ENCODE measurements around the gene B4GALT3. TPM values are rescaled to one million over a fixed set of nuclear protein-coding genes. Genes with fewer than 3 reads are reported as not detected.
A peak's percentile ranks its signal among the peaks of the same experiment; 100 is the strongest.

Gene B4GALT3
- polyA plus RNA-seq, 1 donor from 2014 or later: 43.7 TPM

DNA sequence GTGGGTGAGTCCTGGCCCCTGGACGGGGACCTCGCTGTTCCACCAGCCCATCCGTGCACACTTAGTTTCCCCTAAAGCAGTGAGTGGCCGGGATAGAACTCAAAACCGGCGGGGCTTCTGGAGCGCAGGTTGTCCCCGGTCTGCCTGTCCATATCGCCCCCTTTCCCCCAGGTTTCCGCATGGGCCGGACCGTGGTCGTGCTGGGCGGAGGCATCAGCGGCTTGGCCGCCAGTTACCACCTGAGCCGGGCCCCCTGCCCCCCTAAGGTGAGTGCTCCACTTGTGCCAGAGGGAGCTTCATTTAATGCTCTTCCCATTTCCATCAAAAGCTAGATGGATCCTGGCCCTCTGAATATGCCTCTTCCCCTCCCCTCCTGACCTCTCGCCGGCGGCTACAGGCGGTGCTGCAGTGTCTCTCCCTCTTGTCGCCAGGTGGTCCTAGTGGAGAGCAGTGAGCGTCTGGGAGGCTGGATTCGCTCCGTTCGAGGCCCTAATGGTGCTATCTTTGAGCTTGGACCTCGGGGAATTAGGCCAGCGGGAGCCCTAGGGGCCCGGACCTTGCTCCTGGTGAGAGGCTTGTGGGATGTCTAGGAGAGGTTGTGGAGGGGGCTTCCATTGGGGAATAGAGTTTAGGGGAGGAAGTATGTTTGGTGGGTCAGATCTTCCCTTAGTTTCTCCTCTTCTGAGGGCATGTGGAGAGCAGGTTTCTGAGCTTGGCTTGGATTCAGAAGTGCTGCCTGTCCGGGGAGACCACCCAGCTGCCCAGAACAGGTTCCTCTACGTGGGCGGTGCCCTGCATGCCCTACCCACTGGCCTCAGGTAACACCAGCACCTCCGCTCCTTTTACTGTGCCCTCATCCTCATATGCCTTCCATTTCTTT, 10.4 kb downstream of the B4GALT3 start:
- no peaks in the 10 kb centered on the region for H3K79me2 ChIP-seq (replicated peaks; ENCODE audit: insufficient read depth, low read length)
- TF ChIP-seq POLR2AphosphoS5 (IDR thresholded peaks at IDR 0.05) (no peak), RAD21 (conservative IDR thresholded peaks at IDR 0.05) (no peak), CTCF (IDR thresholded peaks at IDR 0.05; ENCODE audit: poor library complexity, severe bottlenecking) (no peak), EP300 (conservative IDR thresholded peaks at IDR 0.05; ENCODE audit: poor library complexity, severe bottlenecking) (no peak), EZH2 (IDR thresholded peaks at IDR 0.05; ENCODE audit: borderline replicate concordance, insufficient read depth, low read length, poor library complexity, severe bottlenecking) (no peak), TAF1 (IDR thresholded peaks at IDR 0.05; ENCODE audit: low read depth) (no peak), SMC3 (conservative IDR thresholded peaks at IDR 0.05; ENCODE audit: poor library complexity) (no peak), MXI1 (conservative IDR thresholded peaks at IDR 0.05; ENCODE audit: poor library complexity, severe bottlenecking) (no peak)
- TF ChIP-seq, protein P1, sequence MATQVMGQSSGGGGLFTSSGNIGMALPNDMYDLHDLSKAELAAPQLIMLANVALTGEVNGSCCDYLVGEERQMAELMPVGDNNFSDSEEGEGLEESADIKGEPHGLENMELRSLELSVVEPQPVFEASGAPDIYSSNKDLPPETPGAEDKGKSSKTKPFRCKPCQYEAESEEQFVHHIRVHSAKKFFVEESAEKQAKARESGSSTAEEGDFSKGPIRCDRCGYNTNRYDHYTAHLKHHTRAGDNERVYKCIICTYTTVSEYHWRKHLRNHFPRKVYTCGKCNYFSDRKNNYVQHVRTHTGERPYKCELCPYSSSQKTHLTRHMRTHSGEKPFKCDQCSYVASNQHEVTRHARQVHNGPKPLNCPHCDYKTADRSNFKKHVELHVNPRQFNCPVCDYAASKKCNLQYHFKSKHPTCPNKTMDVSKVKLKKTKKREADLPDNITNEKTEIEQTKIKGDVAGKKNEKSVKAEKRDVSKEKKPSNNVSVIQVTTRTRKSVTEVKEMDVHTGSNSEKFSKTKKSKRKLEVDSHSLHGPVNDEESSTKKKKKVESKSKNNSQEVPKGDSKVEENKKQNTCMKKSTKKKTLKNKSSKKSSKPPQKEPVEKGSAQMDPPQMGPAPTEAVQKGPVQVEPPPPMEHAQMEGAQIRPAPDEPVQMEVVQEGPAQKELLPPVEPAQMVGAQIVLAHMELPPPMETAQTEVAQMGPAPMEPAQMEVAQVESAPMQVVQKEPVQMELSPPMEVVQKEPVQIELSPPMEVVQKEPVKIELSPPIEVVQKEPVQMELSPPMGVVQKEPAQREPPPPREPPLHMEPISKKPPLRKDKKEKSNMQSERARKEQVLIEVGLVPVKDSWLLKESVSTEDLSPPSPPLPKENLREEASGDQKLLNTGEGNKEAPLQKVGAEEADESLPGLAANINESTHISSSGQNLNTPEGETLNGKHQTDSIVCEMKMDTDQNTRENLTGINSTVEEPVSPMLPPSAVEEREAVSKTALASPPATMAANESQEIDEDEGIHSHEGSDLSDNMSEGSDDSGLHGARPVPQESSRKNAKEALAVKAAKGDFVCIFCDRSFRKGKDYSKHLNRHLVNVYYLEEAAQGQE (IDR thresholded peaks at IDR 0.05; ENCODE audit: borderline replicate concordance): no peak

GRCh38 chr1:161165742-161166668, 11.3 kb downstream of the B4GALT3 start, which contains the start of gene PPOX:
TSS of gene PPOX (plus strand) at chr1:161166426. CDS start at chr1:161166848, 422 bp downstream.
- peak within 1 kb of the TSS; percentile 84 for H3K27ac ChIP-seq (ENCODE audit: low read length)
- no peaks in the 10 kb centered on the region for H3K79me2 ChIP-seq (replicated peaks; ENCODE audit: insufficient read depth, low read length)
- H3K9me2 ChIP-seq (ENCODE audit: insufficient read depth, low read length): no peaks in the 10 kb centered on the region
- H3K27me3 ChIP-seq (ENCODE audit: insufficient read depth, low read depth, low read length): no peaks in the 10 kb centered on the region
- TF ChIP-seq, protein P1 (IDR thresholded peaks at IDR 0.05; ENCODE audit: borderline replicate concordance): peak; percentile 58
- peak; percentile 46 for TF ChIP-seq RAD21 (conservative IDR thresholded peaks at IDR 0.05)
- peak; percentile 58 for TF ChIP-seq EP300 (conservative IDR thresholded peaks at IDR 0.05; ENCODE audit: poor library complexity, severe bottlenecking)
- peak; percentile 77 for TF ChIP-seq MXI1 (conservative IDR thresholded peaks at IDR 0.05; ENCODE audit: poor library complexity, severe bottlenecking)
- no peak for TF ChIP-seq TAF1 (IDR thresholded peaks at IDR 0.05; ENCODE audit: low read depth)
- TF ChIP-seq SMC3 (conservative IDR thresholded peaks at IDR 0.05; ENCODE audit: poor library complexity): peak; percentile 55
- TF ChIP-seq CTCF (IDR thresholded peaks at IDR 0.05; ENCODE audit: poor library complexity, severe bottlenecking): peak; percentile 70
- TF ChIP-seq POLR2AphosphoS5 (IDR thresholded peaks at IDR 0.05): peak; percentile 61
- TF ChIP-seq EZH2 (IDR thresholded peaks at IDR 0.05; ENCODE audit: borderline replicate concordance, insufficient read depth, low read length, poor library complexity, severe bottlenecking): no peak
- no peaks in the 10 kb centered on the region for H3F3A ChIP-seq (ENCODE audit: insufficient read depth, low read length, poor library complexity, severe bottlenecking)
- H3K4me3 ChIP-seq (ENCODE audit: low read length): peak within 1 kb of the TSS; percentile 96
- no peaks in the 10 kb centered on the region for H3K36me3 ChIP-seq (ENCODE audit: insufficient read depth, low read length)
- H3K9me3 ChIP-seq (ENCODE audit: low read length): no peaks in the 10 kb centered on the region
- H3K9ac ChIP-seq (ENCODE audit: low read length): peak within 1 kb of the TSS; percentile 79
- no peaks in the 10 kb centered on the region for H4K20me1 ChIP-seq (ENCODE audit: insufficient read depth)
- H3K4me2 ChIP-seq (ENCODE audit: low read length): peak within 1 kb of the TSS; percentile 82
- peak within 1 kb of the TSS; percentile 67 for H2AFZ ChIP-seq (ENCODE audit: low read depth, low read length)

More for the DNA sequence above, 10.4 kb downstream of the B4GALT3 start:
- no peaks in the 10 kb centered on the region for H4K20me1 ChIP-seq (ENCODE audit: insufficient read depth)
- H2AFZ ChIP-seq (ENCODE audit: low read depth, low read length): peak overlapping the region; percentile 67
- peak overlapping the region; percentile 82 for H3K4me2 ChIP-seq (ENCODE audit: low read length)
- peak overlapping the region; percentile 96 for H3K4me3 ChIP-seq (ENCODE audit: low read length)
- H3F3A ChIP-seq (ENCODE audit: insufficient read depth, low read length, poor library complexity, severe bottlenecking): no peaks in the 10 kb centered on the region
- H3K9me3 ChIP-seq (ENCODE audit: low read length): no peaks in the 10 kb centered on the region
- no peaks in the 10 kb centered on the region for H3K27me3 ChIP-seq (ENCODE audit: insufficient read depth, low read depth, low read length)
- no peaks in the 10 kb centered on the region for H3K36me3 ChIP-seq (ENCODE audit: insufficient read depth, low read length)
- H3K27ac ChIP-seq (ENCODE audit: low read length): peak overlapping the region; percentile 84
- no peaks in the 10 kb centered on the region for H3K9me2 ChIP-seq (ENCODE audit: insufficient read depth, low read length)
- H3K9ac ChIP-seq (ENCODE audit: low read length): peak overlapping the region; percentile 79
